ENCODE results near the gene FAM98C. TPM values are rescaled to one million over a fixed set of nuclear protein-coding genes. Genes with fewer than 3 reads are reported as not detected.

The FAM98C gene
- total RNA-seq, 2 experiments from 2014 or later = 21.0 to 25.9 TPM

GRCh38 chr19:38448225-38448624 is 45.3 kb downstream of the FAM98C start:
- ATAC-seq = no peak
- H3K4me1 Mint-ChIP-seq (ENCODE audit: low read depth) = peaks cover 3% of the 10 kb centered on the region
- no peak for DNase-seq
- H3K27ac Mint-ChIP-seq = no peak overlapping the region
- ChIA-PET POLR2A (no interaction called here), CTCF (no interaction called here)
- no peaks in the 10 kb centered on the region for H3K36me3 Mint-ChIP-seq (ENCODE audit: low read depth)
- H3K9me3 Mint-ChIP-seq (ENCODE audit: insufficient read depth) = no peaks in the 10 kb centered on the region
- H3K4me3 Mint-ChIP-seq = no peak overlapping the region
- H3K27me3 Mint-ChIP-seq (ENCODE audit: low read depth) = peaks cover 2% of the 10 kb centered on the region

- POLR2A ChIA-PET = no interaction called here
- Mint-ChIP-seq H3K27ac (no peak overlapping the region), H3K4me1 (ENCODE audit: low read depth) (peaks cover 3% of the 10 kb centered on the region), H3K27me3 (ENCODE audit: low read depth) (peaks cover 4% of the 10 kb centered on the region), H3K36me3 (ENCODE audit: low read depth) (no peaks in the 10 kb centered on the region), H3K9me3 (ENCODE audit: insufficient read depth) (no peaks in the 10 kb centered on the region), H3K4me3 (no peak overlapping the region)
- no peak for DNase-seq
- CTCF ChIA-PET = no interaction called here
- no peak for ATAC-seq
Observed at GRCh38 chr19:38449518-38449917, 46.6 kb downstream of the FAM98C start.

GRCh38 chr19:38451036-38451435 is 48.1 kb downstream of the FAM98C start:
- Mint-ChIP-seq H3K9me3 (ENCODE audit: insufficient read depth) (no peaks in the 10 kb centered on the region), H3K4me1 (ENCODE audit: low read depth) (peaks cover under 1% of the 10 kb centered on the region), H3K36me3 (ENCODE audit: low read depth) (no peaks in the 10 kb centered on the region), H3K4me3 (no peak overlapping the region), H3K27ac (no peak overlapping the region), H3K27me3 (ENCODE audit: low read depth) (peaks cover 4% of the 10 kb centered on the region)
- DNase-seq = no peak
- POLR2A ChIA-PET = no interaction called here
- no peak for ATAC-seq
- CTCF ChIA-PET = no interaction called here

- Mint-ChIP-seq H3K4me1 (ENCODE audit: low read depth) (no peaks in the 10 kb centered on the region), H3K9me3 (ENCODE audit: insufficient read depth) (no peaks in the 10 kb centered on the region), H3K36me3 (ENCODE audit: low read depth) (no peaks in the 10 kb centered on the region), H3K27ac (no peak overlapping the region), H3K27me3 (ENCODE audit: low read depth) (peaks cover 4% of the 10 kb centered on the region), H3K4me3 (no peak overlapping the region)
- POLR2A ChIA-PET = no interaction called here
- CTCF ChIA-PET = no interaction called here
- DNase-seq (no peak), ATAC-seq (no peak)
Observed at GRCh38 chr19:38451629-38452028, 48.7 kb downstream of the FAM98C start.

- H3K27ac Mint-ChIP-seq = no peak overlapping the region
- no peaks in the 10 kb centered on the region for H3K9me3 Mint-ChIP-seq (ENCODE audit: insufficient read depth)
- POLR2A ChIA-PET = interaction anchor here (0.6 kb wide), 1 partner anchor 198 kb away, joined by 3 read pairs; no protein-coding TSS in a partner anchor
- no peak overlapping the region for H3K4me3 Mint-ChIP-seq
- DNase-seq = peak; percentile 22
- H3K4me1 Mint-ChIP-seq (ENCODE audit: low read depth) = no peaks in the 10 kb centered on the region
- CTCF ChIA-PET = no interaction called here
- H3K27me3 Mint-ChIP-seq (ENCODE audit: low read depth) = peaks cover 4% of the 10 kb centered on the region
- no peak for ATAC-seq
- no peaks in the 10 kb centered on the region for H3K36me3 Mint-ChIP-seq (ENCODE audit: low read depth)
Observed at GRCh38 chr19:38452430-38453366, 49.8 kb downstream of the FAM98C start.

- no peak for ATAC-seq
- CTCF ChIA-PET = no interaction called here
- no peaks in the 10 kb centered on the region for H3K36me3 Mint-ChIP-seq (ENCODE audit: low read depth)
- H3K4me3 Mint-ChIP-seq = no peak overlapping the region
- H3K9me3 Mint-ChIP-seq (ENCODE audit: insufficient read depth) = no peaks in the 10 kb centered on the region
- H3K27ac Mint-ChIP-seq = no peak overlapping the region
- DNase-seq = no peak
- H3K27me3 Mint-ChIP-seq (ENCODE audit: low read depth) = peaks cover 4% of the 10 kb centered on the region
- POLR2A ChIA-PET = interaction anchor here (0.6 kb wide), 2 partner anchors 83 to 199 kb away, joined by 3 read pairs; no protein-coding TSS in a partner anchor
- no peaks in the 10 kb centered on the region for H3K4me1 Mint-ChIP-seq (ENCODE audit: low read depth)
Observed at GRCh38 chr19:38453596-38453995, 50.7 kb downstream of the FAM98C start.

- peak; percentile 40 for DNase-seq
- no peaks in the 10 kb centered on the region for H3K4me1 Mint-ChIP-seq (ENCODE audit: low read depth)
- no peaks in the 10 kb centered on the region for H3K9me3 Mint-ChIP-seq (ENCODE audit: insufficient read depth)
- POLR2A ChIA-PET = no interaction called here
- H3K27ac Mint-ChIP-seq = no peak overlapping the region
- peaks cover 1% of the 10 kb centered on the region for H3K27me3 Mint-ChIP-seq (ENCODE audit: low read depth)
- ATAC-seq = no peak
- no peak overlapping the region for H3K4me3 Mint-ChIP-seq
- H3K36me3 Mint-ChIP-seq (ENCODE audit: low read depth) = no peaks in the 10 kb centered on the region
- CTCF ChIA-PET = no interaction called here
Observed at GRCh38 chr19:38455031-38455430, 52.1 kb downstream of the FAM98C start.

- DNase-seq (no peak), ATAC-seq (no peak)
- Mint-ChIP-seq H3K27me3 (ENCODE audit: low read depth) (peaks cover 1% of the 10 kb centered on the region), H3K4me3 (no peak overlapping the region), H3K36me3 (ENCODE audit: low read depth) (no peaks in the 10 kb centered on the region), H3K9me3 (ENCODE audit: insufficient read depth) (no peaks in the 10 kb centered on the region), H3K27ac (no peak overlapping the region), H3K4me1 (ENCODE audit: low read depth) (no peaks in the 10 kb centered on the region)
- ChIA-PET CTCF (no interaction called here), POLR2A (no interaction called here)
Observed at GRCh38 chr19:38457202-38457601, 54.3 kb downstream of the FAM98C start.

GRCh38 chr19:38457690-38458405 is 55.0 kb downstream of the FAM98C start:
- ChIA-PET POLR2A (no interaction called here), CTCF (no interaction called here)

More at GRCh38 chr19:38457690-38458405, 55.0 kb downstream of the FAM98C start:
- Mint-ChIP-seq H3K27me3 (ENCODE audit: low read depth) (peaks cover 1% of the 10 kb centered on the region), H3K4me3 (no peak overlapping the region), H3K4me1 (ENCODE audit: low read depth) (no peaks in the 10 kb centered on the region), H3K27ac (no peak overlapping the region), H3K9me3 (ENCODE audit: insufficient read depth) (no peaks in the 10 kb centered on the region), H3K36me3 (ENCODE audit: low read depth) (no peaks in the 10 kb centered on the region)
- DNase-seq = no peak
- no peak for ATAC-seq

Other genes with a start within 250 kb of the FAM98C start
- gene DPF1, start 178.9 kb upstream of the FAM98C start, total RNA-seq = under 1 TPM; 0.16 to 0.29 TPM
- gene PPP1R14A, start 146.7 kb upstream of the FAM98C start, total RNA-seq = not detected
- 10 to 100 TPM; 31.5 to 35.1 TPM for gene SPINT2, start 138.5 kb upstream of the FAM98C start, total RNA-seq
- gene C19orf33, start 98.8 kb upstream of the FAM98C start, total RNA-seq = not detected
- gene YIF1B, start 87.1 kb upstream of the FAM98C start, total RNA-seq = 10 to 100 TPM; 66.6 to 72.3 TPM
- 10 to 100 TPM; 13.5 to 13.7 TPM for gene KCNK6, start 83.2 kb upstream of the FAM98C start, total RNA-seq
- 10 to 100 TPM; 10.7 to 11.3 TPM for gene CATSPERG, start 67.3 kb upstream of the FAM98C start, total RNA-seq
- gene PSMD8, start 28.5 kb upstream of the FAM98C start, total RNA-seq = 100 to 1,000 TPM; 173 to 187 TPM
- not detected for gene GGN, start 15.1 kb upstream of the FAM98C start, total RNA-seq
- gene SPRED3, start 14.4 kb upstream of the FAM98C start, total RNA-seq = 1 to 10 TPM in 1 of 2 experiments, under 1 TPM in 1; 0.90 to 1.3 TPM
- gene RASGRP4, start 23.1 kb downstream of the FAM98C start, total RNA-seq = under 1 TPM; 0.42 to 0.50 TPM
- gene RYR1, start 30.6 kb downstream of the FAM98C start, total RNA-seq = under 1 TPM; 0.42 to 0.83 TPM
- 100 to 1,000 TPM; 259 to 269 TPM for gene MAP4K1, start 214.9 kb downstream of the FAM98C start, total RNA-seq
- 100 to 1,000 TPM; 325 to 352 TPM for gene EIF3K, start 216.1 kb downstream of the FAM98C start, total RNA-seq
- gene ACTN4, start 244.6 kb downstream of the FAM98C start, total RNA-seq = 100 to 1,000 TPM; 357 to 373 TPM